Measurements from ENCODE around the gene NGFR. TPM values are rescaled to one million over a fixed set of nuclear protein-coding genes. Genes with fewer than 3 reads are reported as not detected.

NGFR gene
- total RNA-seq, 4 donors from 2014 or later, result 3.3 to 19.8 (median 8.2) TPM

GRCh38 chr17:49521471-49522356 is 26.6 kb downstream of the NGFR start:
- Histone ChIP-seq H3K4me3 (no peak overlapping the region), H3K4me1 (peaks cover 0 to under 1% (median 0%) of the 10 kb centered on the region in 4 donors), H3K36me3 (no peaks in the 10 kb centered on the region), H3K9me3 (no peaks in the 10 kb centered on the region), H3K27ac (no peak overlapping the region), H3K27me3 (peaks cover 8% of the 10 kb centered on the region)
- in situ Hi-C loops (cut with MboI; ENCODE audit: low pct_ligation_motif_present in 1 of 4, low pct_unique_long_range_greater_than_20kb in 1 of 4, low sequenced_read_pairs in 3 of 4) (no loop called here), intact Hi-C loops (cut with DNase I; ENCODE audit: low total_unique reads) (no loop called here)
- WGBS, 2 donors (ENCODE audit: low coverage in 1 of 2), result 55 to 66% methylated on average over 9 to 15 of the region's 15 CpGs
- no peak for TF ChIP-seq EP300 (IDR thresholded peaks at IDR 0.05; ENCODE audit: low read depth)
- TF ChIP-seq POLR2AphosphoS5 (IDR thresholded peaks at IDR 0.05), result no peak
- no peak for TF ChIP-seq POLR2A (IDR thresholded peaks at IDR 0.05)
- no peak for TF ChIP-seq CTCF (IDR thresholded peaks at IDR 0.05)
- DNase-seq, result no peak

- DNase-seq, result no peak
- H3K4me1 ChIP-seq, result no peaks in the 10 kb centered on the region
- intact Hi-C loops (cut with DNase I; ENCODE audit: low total_unique reads) (no loop called here), in situ Hi-C loops (cut with MboI; ENCODE audit: low pct_ligation_motif_present in 1 of 4, low pct_unique_long_range_greater_than_20kb in 1 of 4, low sequenced_read_pairs in 3 of 4) (no loop called here)
- H3K4me3 ChIP-seq, result no peak overlapping the region
- no peaks in the 10 kb centered on the region for H3K36me3 ChIP-seq
- H3K27me3 ChIP-seq, result peaks cover 9% of the 10 kb centered on the region
- no peak for TF ChIP-seq CTCF (IDR thresholded peaks at IDR 0.05)
- TF ChIP-seq POLR2AphosphoS5 (IDR thresholded peaks at IDR 0.05), result no peak
- H3K27ac ChIP-seq, result no peak overlapping the region
- H3K9me3 ChIP-seq, result no peaks in the 10 kb centered on the region
- 83 to 97% methylated on average over 5 to 6 of the region's 6 CpGs for WGBS, 2 donors (ENCODE audit: low coverage in 1 of 2)
Observed at GRCh38 chr17:49522357-49522890, 27.3 kb downstream of the NGFR start.

- in situ Hi-C loops (cut with MboI; ENCODE audit: low pct_ligation_motif_present in 1 of 4, low pct_unique_long_range_greater_than_20kb in 1 of 4, low sequenced_read_pairs in 3 of 4) (no loop called here), intact Hi-C loops (cut with DNase I; ENCODE audit: low total_unique reads) (no loop called here)
- 65 to 74% methylated on average over 3 to 5 of the region's 5 CpGs for WGBS, 2 donors (ENCODE audit: low coverage in 1 of 2)
- no peaks in the 10 kb centered on the region for H3K9me3 ChIP-seq
- H3K4me1 ChIP-seq, result no peaks in the 10 kb centered on the region
- H3K27me3 ChIP-seq, result peaks cover 12% of the 10 kb centered on the region
- H3K36me3 ChIP-seq, result no peaks in the 10 kb centered on the region
- no peak overlapping the region for H3K4me3 ChIP-seq
- no peak overlapping the region for H3K27ac ChIP-seq
- no peak for DNase-seq
- TF ChIP-seq CTCF (IDR thresholded peaks at IDR 0.05) (no peak), POLR2A (IDR thresholded peaks at IDR 0.05) (no peak), EP300 (IDR thresholded peaks at IDR 0.05; ENCODE audit: low read depth) (no peak), POLR2AphosphoS5 (IDR thresholded peaks at IDR 0.05) (no peak)
Observed at GRCh38 chr17:49523196-49523595, 28.1 kb downstream of the NGFR start.

- intact Hi-C loops (cut with DNase I; ENCODE audit: low total_unique reads), result no loop called here
- Histone ChIP-seq H3K4me1 (no peaks in the 10 kb centered on the region), H3K9me3 (no peaks in the 10 kb centered on the region), H3K4me3 (no peak overlapping the region), H3K36me3 (no peaks in the 10 kb centered on the region), H3K27me3 (peaks cover 13% of the 10 kb centered on the region), H3K27ac (no peak overlapping the region)
- no peak for TF ChIP-seq POLR2AphosphoS5 (IDR thresholded peaks at IDR 0.05)
- no peak for TF ChIP-seq POLR2A (IDR thresholded peaks at IDR 0.05)
- no peak for TF ChIP-seq CTCF (IDR thresholded peaks at IDR 0.05)
- TF ChIP-seq EP300 (IDR thresholded peaks at IDR 0.05; ENCODE audit: low read depth), result no peak
- 76% methylated on average over 9 of the region's 11 CpGs; no CpG with 5 or more reads in 1 of the 2 donors for WGBS, 2 donors (ENCODE audit: low coverage in 1 of 2)
- in situ Hi-C loops (cut with MboI; ENCODE audit: low pct_ligation_motif_present in 1 of 4, low pct_unique_long_range_greater_than_20kb in 1 of 4, low sequenced_read_pairs in 3 of 4), result no loop called here
- DNase-seq, result no peak
Observed at GRCh38 chr17:49523706-49524472, 28.8 kb downstream of the NGFR start.

All from transverse colon (tissue), 4 donors.